Measurements from ENCODE around the gene RPL12.
A peak's percentile ranks its signal among the peaks of the same experiment; 100 is the strongest.

RPL12 gene

DNA sequence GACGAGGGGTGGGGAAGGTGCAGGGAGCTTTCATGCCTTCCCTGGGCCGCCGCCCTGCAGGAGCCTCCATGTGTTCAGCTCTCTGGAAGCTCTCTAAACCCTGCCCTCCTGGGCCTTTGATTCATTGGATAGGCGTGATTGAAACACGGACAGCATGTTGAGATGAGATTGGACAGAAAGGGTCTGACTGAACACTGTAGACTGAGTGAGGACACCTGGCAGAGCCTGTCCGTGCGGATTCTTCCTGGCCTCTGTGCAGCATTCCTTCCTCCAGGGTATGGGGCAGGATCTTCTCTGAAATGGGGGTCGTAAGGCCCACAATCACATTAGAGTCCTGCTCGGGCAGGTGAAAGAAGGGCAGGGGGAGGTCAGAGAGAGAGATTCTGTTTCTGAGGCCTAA is 12.8 kb downstream of the RPL12 start:
- no peak for DNase-seq (ENCODE audit: low read depth in 2 of 2)

DNA sequence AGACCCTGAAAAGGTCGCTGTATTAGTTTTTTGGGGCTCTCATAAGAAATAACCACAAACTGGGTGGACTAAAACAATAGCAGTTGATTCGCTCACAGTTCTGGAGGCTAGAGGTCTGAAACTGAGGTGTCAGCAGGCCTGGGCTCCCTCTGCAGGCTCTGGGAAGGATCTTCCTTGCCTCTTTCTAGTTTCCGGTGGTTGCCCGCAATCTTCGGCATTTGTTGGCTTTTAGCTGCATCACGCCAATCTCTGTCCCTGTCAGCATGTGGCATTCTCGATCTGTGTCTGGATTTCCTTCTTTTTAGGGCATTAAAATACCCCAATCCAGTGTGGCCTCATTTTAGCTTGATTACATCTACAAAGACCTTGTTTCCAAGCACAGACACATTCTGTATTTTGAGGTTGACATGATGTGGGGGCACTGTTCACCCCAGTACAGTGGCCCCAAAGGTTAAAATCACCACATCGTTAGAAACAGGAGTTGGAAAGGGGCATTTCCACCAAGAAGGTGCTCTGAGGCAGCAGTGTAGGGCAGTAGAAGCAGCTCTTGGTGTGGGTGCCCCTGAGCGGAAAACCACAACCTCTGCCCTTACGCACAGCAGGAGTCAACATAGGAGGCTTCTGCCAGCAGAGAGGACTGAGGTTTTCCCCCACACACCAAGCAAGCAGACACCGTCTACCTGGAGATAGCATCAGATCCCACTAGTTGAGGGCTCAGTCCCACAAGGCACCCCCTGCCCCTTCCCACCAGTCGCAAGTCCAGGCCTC is 13.5 kb downstream of the RPL12 start:
- no peak for DNase-seq (ENCODE audit: low read depth in 2 of 2)

DNA sequence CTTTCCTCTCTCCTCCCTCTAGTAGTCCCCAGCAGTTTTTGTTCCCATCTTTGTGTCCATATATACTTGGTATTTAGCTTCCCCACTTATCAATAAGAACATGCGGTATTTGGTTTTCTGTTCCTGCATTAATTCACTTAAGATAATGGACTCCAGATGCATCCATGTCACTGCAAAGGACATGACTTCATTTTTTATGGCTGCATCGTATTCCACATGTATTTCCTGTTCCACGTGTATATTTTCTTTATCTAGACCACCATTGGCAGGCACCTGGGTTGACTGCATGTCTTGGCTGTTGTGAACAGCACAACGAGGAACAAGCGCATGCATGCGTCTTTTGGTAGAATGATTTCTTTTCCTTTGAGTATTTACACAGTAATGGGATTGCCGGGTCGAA is 20.8 kb downstream of the RPL12 start:
- DNase-seq (ENCODE audit: low read depth in 2 of 2) = no peak

DNA sequence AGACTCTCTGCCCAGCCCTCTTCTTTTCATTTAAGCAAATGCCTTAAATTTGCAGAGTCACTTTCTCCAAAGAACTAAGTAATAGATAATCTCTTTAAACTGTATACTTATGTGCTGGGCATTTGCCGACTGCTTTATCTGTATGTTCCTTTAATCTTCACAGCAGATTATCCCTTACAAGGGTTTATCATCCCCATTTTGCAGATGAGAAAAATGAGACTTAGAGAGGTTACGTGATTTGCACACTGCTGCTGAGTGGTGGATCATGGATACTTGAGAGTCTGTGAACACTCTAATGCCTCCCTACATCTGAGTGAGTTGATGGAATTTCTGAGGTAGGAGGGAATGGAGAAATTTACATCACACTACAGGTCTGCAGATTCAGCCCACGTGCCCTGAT is 22.9 kb downstream of the RPL12 start:
- no peak for DNase-seq (ENCODE audit: low read depth in 2 of 2)

DNA sequence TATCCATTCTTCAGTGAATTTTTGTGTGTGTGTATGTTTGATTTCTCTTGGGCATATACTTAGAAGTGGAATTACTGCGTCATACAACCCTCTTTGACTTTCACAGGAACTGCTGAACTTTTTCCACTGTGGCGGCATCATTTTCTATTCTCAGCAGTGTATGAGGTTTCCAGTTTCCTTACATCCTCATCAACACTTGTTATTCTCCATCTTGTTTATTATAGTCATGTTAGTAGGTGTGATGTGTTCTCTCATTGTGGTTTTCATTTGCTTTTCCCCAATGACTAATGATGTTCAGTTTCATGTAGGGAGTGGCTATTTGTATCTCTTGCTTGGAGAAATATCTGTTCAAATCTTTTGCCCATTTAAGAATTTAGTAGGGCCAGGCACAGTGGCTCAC is 24.4 kb downstream of the RPL12 start:
- DNase-seq (ENCODE audit: low read depth in 2 of 2) = no peak

DNA sequence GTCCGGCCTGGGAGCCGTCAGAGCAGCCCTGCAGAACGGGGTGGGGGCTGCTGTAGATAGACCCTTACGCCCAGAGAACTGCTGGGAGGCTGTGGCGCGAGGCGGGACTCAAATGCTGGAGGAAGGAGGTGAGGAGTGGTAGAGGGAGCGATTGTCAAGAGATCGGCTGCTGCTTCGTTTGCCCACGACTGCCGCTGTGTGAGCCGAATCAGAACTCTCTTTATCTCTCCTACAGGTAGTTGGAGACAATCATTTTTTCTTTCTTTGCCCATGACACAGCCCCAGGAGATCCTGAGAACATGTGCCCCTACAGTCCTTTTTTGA is 26.6 kb downstream of the RPL12 start:
- no peak for DNase-seq (ENCODE audit: low read depth in 2 of 2)

DNA sequence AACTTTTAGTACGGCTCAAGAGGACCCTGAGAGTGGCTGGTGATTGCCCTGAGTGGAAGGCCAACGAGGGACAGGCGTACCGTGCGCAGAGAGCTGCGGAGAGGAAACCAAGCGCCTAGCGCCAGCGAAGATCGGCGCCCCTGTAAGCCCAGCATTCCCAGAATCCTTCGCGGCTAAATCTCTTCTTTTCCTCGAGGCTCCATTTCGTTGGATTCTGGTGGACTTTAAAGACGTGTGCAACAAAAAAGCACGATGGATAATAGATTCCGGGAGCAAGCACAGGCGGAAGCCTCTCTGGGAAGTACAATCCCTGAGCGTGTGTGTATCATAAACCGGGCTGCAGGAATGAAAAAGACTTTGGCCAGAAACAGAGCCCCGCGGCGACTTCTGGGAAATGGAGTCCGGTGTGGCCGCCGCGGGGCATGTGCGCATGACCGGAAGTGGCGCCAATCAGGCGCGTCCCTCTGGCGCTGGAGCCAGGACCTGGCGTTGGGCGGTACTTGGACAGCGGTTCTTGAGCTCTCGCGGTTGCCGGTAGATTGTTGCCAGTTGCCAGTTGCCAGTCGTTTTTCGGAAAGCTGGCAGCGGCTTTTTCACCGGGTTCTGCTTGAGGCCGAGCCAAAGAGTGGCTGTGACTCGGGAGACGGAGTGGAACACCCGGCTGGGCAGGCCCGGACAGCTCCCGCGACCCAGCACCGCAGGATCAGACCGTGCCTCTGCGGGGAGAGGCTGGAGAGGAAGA is 27.1 kb downstream of the RPL12 start, which contains the start of gene ZNF79:
ZNF79 (plus strand) TSS at position 449 of the 742 bp plus-strand sequence. CDS start 406 bp downstream, outside the sequence.
- DNase-seq (ENCODE audit: low read depth in 2 of 2) = peak; percentile 91 to 94

DNA sequence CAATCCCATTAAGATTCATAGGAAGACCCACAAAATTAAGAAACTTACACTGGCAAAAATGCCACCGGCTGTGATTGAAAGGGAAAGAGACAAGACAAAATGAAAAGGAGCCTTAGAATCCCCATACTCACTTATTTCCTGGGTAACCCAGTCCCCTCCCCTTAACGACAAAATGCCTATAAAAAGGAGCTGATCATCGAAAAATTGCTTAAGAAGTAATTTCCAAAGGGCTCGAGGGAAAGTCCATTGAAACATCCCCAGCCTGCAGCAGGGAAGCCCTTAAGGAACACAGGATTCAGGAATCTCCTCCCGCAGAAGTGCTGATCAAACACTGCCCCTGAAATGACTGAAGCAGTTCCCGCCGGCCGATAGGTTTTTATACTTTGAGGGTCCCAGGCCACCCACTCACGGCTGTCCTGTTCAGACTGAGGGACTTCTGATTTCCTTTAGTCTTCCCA is 27.7 kb downstream of the RPL12 start:
- DNase-seq (ENCODE audit: low read depth in 2 of 2) = no peak

DNA sequence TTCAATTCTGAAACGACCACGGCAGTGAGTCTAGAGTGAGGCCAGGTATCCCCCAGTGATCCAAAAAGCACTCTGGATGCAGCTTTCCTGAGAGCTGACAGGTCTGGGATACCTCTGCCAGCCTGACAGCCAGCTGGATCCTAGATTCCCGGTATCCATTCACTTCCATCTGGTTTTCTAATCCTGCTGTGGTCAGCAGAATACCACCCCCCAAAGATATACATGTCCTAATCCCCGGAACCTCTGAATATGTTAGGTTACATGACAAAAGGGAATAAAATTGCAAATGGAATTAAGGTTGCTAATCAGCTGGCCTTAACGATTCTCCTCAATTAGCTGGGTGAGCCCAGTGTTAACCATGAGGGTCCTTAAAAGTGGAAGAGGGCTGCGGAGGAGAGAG is 28.4 kb downstream of the RPL12 start:
- DNase-seq (ENCODE audit: low read depth in 2 of 2) = no peak

DNA sequence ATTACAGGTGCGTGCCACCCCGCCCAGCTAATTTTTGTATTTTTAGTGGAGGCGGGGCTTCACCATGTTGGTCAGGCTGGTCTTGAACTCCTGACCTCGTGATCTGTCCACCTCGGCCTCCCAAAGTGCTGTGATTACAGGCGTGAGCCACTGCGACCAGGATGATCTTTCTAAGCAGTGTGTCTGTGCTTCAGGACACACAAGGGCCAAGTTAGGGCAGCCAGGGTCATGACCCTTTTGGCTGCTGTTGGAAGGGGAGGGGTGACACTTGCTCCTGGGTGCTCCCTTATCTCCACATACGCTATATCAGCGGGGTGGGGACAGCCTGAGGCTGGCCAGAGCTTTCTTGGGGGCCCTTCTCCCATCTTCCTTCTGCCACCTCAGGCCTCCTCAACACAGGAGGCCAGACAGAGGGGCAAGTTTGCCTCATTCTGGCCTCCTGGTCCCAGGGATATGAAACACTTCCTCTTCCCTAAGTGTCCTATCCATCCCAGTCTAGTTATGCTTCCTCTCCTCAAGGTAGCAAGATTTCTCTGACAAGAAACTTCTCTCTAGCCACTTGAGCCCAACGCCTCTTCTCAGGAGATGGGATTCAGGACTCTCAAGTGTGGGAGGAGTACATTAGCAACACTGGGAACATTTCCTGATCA is 28.9 kb downstream of the RPL12 start:
- no peak for DNase-seq (ENCODE audit: low read depth in 2 of 2)

DNA sequence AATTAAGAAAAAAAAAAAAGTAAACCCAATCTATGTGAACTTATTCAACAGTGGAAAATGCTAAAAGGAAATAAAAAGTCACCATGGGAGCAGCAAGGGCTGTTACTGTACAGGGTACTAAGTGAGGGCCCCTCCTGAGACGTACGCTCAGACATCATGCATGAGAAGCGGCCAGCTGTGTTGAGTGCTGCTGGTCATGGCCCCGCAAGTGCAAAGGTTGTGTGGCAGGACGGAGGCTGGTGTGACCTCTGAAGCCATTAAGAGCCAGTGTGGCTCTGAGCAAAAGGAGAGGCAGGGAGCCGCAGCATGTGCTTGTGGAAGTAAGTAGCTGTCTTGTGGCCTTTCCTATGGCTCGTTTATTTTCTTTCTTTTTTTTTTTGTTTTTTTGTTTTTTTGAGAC is 30.1 kb downstream of the RPL12 start:
- no peak for DNase-seq (ENCODE audit: low read depth in 2 of 2)

DNA sequence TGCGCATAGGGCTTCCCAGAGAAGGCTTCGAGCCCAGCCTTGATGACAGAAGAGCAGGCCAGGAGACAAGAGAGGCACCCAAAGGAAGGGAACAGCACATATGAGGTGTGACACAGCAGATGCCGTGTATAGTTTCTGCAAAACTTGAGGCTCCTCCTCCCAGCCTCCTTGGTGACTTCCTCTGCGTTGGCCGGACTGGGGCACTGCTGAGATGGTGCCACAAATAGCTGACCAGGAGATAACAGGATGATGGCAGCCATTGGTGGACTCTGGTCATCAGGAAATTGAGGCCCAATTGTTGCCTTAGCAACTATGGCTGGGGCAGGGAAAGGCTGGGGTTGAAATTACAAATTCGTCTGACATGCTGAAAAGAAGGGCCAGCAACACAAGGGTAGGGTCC is 31.9 kb downstream of the RPL12 start:
- no peak for DNase-seq (ENCODE audit: low read depth in 2 of 2)

DNA sequence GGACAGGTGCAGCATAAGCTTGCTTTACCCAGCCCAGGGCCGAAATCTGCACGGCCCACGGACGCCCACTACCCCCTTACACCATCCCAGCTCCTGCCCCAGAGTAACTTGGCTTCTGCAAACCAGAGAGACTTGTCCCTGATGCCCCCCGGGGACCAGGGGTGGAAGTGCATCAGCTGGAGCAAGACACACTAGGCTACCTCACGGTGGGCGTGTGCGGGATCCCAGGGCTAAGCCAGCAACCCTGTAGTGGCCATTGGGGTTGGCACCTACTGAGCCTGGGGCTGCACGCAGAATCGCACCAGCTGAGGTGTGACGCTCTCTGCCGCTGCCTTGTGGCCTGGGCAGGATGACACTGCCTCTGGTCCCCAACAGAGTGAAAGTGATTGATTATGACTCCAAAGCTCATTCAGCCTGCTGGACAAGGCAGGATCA is 33.2 kb downstream of the RPL12 start:
- DNase-seq (ENCODE audit: low read depth in 2 of 2) = peak in 1 of 2 donors; percentile 34

DNA sequence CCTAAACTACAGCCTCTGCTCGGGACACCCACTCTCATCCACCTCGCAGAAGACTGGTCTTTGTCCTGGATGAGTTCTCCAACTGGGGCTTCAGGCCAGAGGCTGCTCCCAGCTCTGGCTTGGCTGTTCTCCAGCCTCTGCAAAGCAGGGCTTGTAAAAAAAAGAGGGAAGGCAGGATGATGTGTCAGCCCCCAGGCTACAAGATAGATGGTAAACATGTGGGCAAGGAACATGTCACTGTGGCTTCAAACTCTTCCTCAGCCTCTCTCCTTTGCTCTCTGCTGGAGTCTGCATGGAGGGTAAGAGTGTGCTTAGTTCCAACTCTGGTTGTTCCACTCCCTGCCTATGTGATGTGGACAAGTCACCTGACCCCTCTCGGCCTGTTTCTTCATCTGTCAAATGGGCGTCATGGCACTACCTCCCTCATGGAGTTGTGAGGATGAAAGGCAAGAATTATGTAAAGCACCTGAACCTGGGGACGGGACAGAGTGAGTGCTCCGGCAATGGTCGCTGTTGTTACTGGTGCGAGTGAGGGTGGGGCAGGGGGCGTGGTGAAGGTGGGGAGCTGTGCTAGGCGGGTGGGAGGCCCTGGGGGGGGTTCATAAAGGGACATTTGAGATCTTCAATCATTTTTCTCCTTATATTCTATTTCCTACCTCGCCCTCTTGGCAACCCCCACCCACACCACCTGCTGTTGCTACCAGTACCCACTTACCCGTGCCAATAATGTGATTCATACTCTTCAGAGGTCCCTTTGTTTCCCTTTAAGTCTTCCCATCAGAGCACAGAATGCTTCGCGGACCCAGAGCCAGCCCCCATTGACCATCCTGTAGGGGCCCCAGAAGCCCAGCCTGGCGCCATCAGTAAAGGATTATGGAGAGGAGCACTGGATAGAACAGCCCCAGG is 33.8 kb downstream of the RPL12 start:
- DNase-seq (ENCODE audit: low read depth in 2 of 2) = no peak

DNA sequence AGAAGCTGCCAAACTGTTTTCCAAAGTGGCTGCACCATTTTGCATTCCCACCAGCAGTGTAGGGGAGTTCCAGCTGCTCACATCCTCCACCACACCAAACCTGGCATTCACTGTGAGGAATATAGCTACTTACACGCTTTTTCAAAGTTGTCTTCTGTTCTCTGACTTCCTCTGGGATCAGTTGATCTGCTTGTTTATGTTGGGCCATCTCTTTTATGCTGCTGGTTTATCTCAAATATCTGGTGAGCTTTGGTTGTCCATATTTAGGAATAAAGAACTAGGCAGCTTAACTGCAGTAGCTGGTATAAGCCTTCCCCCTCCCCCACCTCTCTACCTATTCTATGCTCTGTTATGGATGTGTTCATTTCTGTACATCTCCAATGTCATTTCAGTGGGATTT is 35.5 kb downstream of the RPL12 start:
- DNase-seq (ENCODE audit: low read depth in 2 of 2) = no peak

DNA sequence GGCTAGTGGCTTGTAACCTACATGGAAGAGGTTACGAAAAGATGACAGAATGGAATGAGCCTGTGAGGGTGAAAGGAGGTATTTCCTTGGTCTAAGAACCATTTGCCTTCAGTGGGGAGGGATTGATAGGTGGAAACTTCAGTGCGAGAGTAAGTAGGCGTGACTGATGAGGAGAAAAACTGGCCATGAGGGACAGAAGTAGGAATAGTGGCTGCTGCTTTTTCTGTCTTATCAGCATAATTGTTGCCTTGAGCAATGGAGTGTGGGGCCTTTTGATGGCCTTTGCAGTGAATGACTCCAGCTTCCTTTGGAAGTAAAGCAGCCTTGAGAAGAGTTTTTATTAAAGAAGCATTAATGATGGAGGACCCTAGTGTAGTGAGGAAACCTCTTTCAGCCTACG is 36.1 kb downstream of the RPL12 start:
- DNase-seq (ENCODE audit: low read depth in 2 of 2) = no peak

DNA sequence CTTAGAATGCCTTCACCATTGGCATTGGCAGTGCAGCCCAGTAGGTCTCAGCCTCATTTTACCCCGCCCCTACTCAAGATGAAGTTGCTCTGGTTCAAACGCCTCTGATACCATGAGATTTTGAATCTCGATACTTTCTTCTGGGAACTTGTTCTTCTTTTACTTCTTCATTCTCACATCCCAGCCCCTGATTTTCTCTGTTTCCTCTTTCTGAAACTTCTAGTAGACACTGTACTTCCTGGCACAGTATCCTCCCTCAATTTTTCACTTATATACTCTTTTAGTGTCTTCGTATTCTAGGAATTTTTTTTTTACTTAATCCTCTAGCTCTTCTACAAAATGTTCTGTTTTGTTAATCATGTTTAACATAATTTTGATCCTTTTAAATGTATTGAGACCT is 40.1 kb downstream of the RPL12 start:
- no peak for DNase-seq (ENCODE audit: low read depth in 2 of 2)

DNA sequence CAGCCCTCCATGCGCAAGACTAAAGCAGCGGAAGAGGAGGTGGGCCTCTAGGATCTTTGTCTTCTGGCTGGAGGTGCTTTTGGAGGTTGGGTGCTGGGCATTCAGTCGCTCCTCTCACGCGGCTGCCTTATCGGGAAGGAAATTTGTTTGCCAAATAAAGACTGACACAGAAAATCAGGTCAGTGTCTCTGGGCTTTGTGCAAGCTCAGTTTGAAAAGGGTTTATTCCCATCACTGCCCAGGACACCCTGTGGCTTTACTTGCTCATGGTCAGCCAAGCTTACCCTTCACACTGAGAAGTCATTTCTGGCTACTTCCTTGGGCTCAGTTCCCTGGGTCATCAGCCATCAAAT is 43.7 kb downstream of the RPL12 start:
- DNase-seq (ENCODE audit: low read depth in 2 of 2) = no peak

DNA sequence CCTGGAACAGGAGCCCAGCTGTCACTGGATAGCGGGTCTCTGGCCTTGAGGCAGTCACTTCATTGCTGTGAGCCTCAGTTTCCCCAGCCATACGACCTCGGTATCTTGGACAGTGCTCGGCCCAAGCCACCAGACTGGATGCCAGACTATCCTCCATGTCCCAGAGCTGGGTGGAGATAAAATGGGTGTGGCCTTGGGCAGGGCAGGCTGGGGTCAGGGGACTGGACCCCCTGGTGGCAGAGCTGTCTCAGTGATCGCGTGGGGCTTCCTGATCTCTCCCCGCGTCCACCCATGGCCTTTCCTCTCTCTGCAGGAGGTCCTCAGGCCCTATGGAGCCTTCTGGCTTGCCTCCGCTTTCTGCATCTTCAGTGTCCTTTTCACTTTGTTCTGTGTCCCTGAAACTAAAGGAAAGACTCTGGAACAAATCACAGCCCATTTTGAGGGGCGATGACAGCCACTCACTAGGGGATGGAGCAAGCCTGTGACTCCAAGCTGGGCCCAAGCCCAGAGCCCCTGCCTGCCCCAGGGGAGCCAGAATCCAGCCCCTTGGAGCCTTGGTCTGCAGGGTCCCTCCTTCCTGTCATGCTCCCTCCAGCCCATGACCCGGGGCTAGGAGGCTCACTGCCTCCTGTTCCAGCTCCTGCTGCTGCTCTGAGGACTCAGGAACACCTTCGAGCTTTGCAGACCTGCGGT is 44.3 kb downstream of the RPL12 start:
- DNase-seq (ENCODE audit: low read depth in 2 of 2) = no peak

DNA sequence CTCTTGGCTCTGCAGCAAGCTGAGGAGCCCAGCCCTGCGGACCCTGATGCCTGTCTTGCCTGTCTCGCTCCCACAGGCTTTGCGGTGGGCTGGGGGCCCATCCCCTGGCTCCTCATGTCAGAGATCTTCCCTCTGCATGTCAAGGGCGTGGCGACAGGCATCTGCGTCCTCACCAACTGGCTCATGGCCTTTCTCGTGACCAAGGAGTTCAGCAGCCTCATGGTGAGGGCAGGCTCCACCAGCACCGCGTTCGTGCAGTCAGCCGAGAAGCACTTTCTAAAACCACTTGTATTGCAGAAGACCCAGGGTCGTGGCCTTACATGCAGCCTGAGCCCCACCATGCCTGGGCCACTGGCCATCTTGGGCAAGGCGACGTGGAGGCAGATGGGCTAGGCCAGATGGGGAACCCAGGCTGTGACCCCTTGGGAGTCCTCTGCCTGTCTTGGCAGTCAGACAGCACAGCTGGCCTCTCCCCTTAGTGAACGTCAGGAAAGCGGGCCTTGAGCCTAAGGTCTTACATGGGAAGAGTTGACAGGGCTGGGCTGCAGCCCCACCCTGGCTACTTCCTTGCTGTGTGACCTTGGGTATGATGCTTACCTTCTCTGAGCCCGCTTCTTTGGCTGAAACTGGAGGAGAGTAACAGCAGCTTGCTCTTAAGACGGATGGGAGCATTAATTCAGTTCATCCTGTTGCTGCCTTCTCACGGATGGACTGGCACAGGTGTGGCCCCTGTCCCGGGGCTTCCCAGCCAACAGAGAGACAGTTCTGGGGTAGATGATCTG is 45.7 kb downstream of the RPL12 start:
- no peak for DNase-seq (ENCODE audit: low read depth in 2 of 2)

Measured in stimulated activated CD8-positive, alpha-beta memory T cell treated with anti-CD3 and anti-CD28 coated beads, Interleukin-2, amount 100 ng/mL, for 48 hours (primary cell).